ENCODE data around the gene ITGB2.

The ITGB2 gene

GRCh38 chr21:44955141-44955797, 34.6 kb upstream of the ITGB2 start:
- DNase-seq (ENCODE audit: low read depth in 2 of 2): no peak

- DNase-seq (ENCODE audit: low read depth in 2 of 2): no peak
These were observed 33.6 kb upstream of the ITGB2 start for GRCh38 chr21:44954281-44954771.

GRCh38 chr21:44953628-44954021, 32.9 kb upstream of the ITGB2 start:
- DNase-seq (ENCODE audit: low read depth in 2 of 2): no peak

GRCh38 chr21:44952929-44953627, 32.4 kb upstream of the ITGB2 start:
- no peak for DNase-seq (ENCODE audit: low read depth in 2 of 2)

- no peak for DNase-seq (ENCODE audit: low read depth in 2 of 2)
These were observed 31.6 kb upstream of the ITGB2 start for GRCh38 chr21:44952116-44952928.

GRCh38 chr21:44951186-44951915, 30.7 kb upstream of the ITGB2 start:
- DNase-seq (ENCODE audit: low read depth in 2 of 2): no peak

- DNase-seq (ENCODE audit: low read depth in 2 of 2): no peak
These were observed 29.7 kb upstream of the ITGB2 start for GRCh38 chr21:44950351-44950750.

GRCh38 chr21:44949779-44950198, 29.1 kb upstream of the ITGB2 start:
- DNase-seq (ENCODE audit: low read depth in 2 of 2): peak; percentile 78 to 80

- no peak for DNase-seq (ENCODE audit: low read depth in 2 of 2)
These were observed 28.6 kb upstream of the ITGB2 start for GRCh38 chr21:44949161-44949778.

- DNase-seq (ENCODE audit: low read depth in 2 of 2): no peak
These were observed 27.9 kb upstream of the ITGB2 start for GRCh38 chr21:44948426-44949120.

GRCh38 chr21:44947930-44948331, 27.2 kb upstream of the ITGB2 start:
- no peak for DNase-seq (ENCODE audit: low read depth in 2 of 2)

GRCh38 chr21:44947111-44947929, 26.6 kb upstream of the ITGB2 start:
- no peak for DNase-seq (ENCODE audit: low read depth in 2 of 2)

- DNase-seq (ENCODE audit: low read depth in 2 of 2): no peak
These were observed 25.7 kb upstream of the ITGB2 start for GRCh38 chr21:44946254-44947041.

GRCh38 chr21:44944596-44944995, 23.9 kb upstream of the ITGB2 start:
- DNase-seq (ENCODE audit: low read depth in 2 of 2): no peak

- no peak for DNase-seq (ENCODE audit: low read depth in 2 of 2)
These were observed 23.2 kb upstream of the ITGB2 start for GRCh38 chr21:44943686-44944550.

GRCh38 chr21:44943005-44943685, 22.4 kb upstream of the ITGB2 start:
- no peak for DNase-seq (ENCODE audit: low read depth in 2 of 2)

- no peak for DNase-seq (ENCODE audit: low read depth in 2 of 2)
These were observed 21.9 kb upstream of the ITGB2 start for GRCh38 chr21:44942566-44942965.
